Left lung (tissue), 10 donors: ENCODE results near the gene ARRDC5. TPM values are rescaled to one million over a fixed set of nuclear protein-coding genes. Genes with fewer than 3 reads are reported as not detected.

Source experiments
- ATAC-seq: fragments of 200-7000 bp; cut with Tn5 transposase; one replicate; pipeline ENCODE4 v1.9.1; 2020; ENCODE audit warnings: moderate library complexity
- DNase-seq, 4 donors: peaks; one replicate each; pipeline ENCODE4 v3.0.0-alpha.2; 2013 to 2020
- H3K27ac ChIP-seq, 2 donors: fragments of 200-600 bp; sonication (generic) in 1 of 2; one replicate each; pipeline versions ENCODE4 v1.5.0 to v1.8.0; 2020 to 2021
- H3K27me3 ChIP-seq, 2 donors: fragments of 200-600 bp; sonication (generic) in 1 of 2; one replicate each; pipeline versions ENCODE4 v1.5.0 to v1.8.0; 2020 to 2021
- H3K36me3 ChIP-seq, 2 donors: fragments of 200-600 bp; sonication (generic) in 1 of 2; one replicate each; pipeline versions ENCODE4 v1.5.0 to v1.8.0; 2020 to 2021
- H3K4me1 ChIP-seq, 2 donors: fragments of 200-600 bp; one replicate each; pipeline ENCODE4 v1.8.0; 2021
- H3K4me3 ChIP-seq, 2 donors: fragments of 200-600 bp; sonication (generic) in 1 of 2; one replicate each; pipeline versions ENCODE4 v1.5.0 to v1.8.0; 2020 to 2021; ENCODE audit warnings: mild to moderate bottlenecking in 1 of 2
- H3K9me3 ChIP-seq, 2 donors: fragments of 200-600 bp; sonication (generic) in 1 of 2; one replicate each; pipeline versions ENCODE4 v1.5.0 to v1.8.0; 2020 to 2021
- CTCF ChIP-seq, 2 donors: fragments of 200-600 bp; sonication (generic) in 1 of 2; IDR thresholded peaks; one replicate each; pipeline versions ENCODE4 v1.5.0 to v1.8.0; 2021; ENCODE audit warnings: antibody characterized with exemption in 2 of 2
- intact Hi-C, 2 donors: fragments of 100-400 bp; cut with DNase I; formaldehyde crosslinking; loops; one replicate each; pipeline versions ENCODE4 v1.11.2 to v1.14.2; 2022
- polyA plus RNA-seq, 6 donors: library from polyadenylated mRNA; unstranded; fragments of 120-200 nt; gene quantifications; one replicate each; pipeline ENCODE4 v1.2.1, GENCODE V29; 2013; ENCODE audit not compliant: insufficient read length in 6 of 6
- total RNA-seq, 2 donors: library from RNA; stranded (reverse); fragmentation: NEBNext Ultra II Directional; extraction: Animal tissue kit (Norgen Biotek cat#: 25700); gene quantifications; one replicate each; pipeline ENCODE4 v1.2.1, GENCODE V29; 2021
- donor health status: DM: no; HTN: yes; CAD: no.
- donor health status: DM: no; HTN: no; CAD: no.

ARRDC5 gene
- total and polyA plus RNA-seq, 8 donors: 0.08 to 0.81 (median 0.22) TPM; not detected in 4

GRCh38 chr19:4910594-4911281 is 8.0 kb upstream of the ARRDC5 start:
- Histone ChIP-seq H3K4me1 (peaks cover 12 to 62% of the 10 kb centered on the region in 2 donors), H3K27ac (peak overlapping the region; percentile 60 to 65), H3K36me3 (no peaks in the 10 kb centered on the region), H3K9me3 (no peaks in the 10 kb centered on the region), H3K27me3 (peaks cover 0 to 15% of the 10 kb centered on the region in 2 donors), H3K4me3 (peak overlapping the region; percentile 50 to 63)
- ATAC-seq (peak; percentile 2), DNase-seq (peak in 1 of 4 donors; percentile 41)
- no peak for TF ChIP-seq CTCF (IDR thresholded peaks at IDR 0.05)
- intact Hi-C loops: loop anchor here in 1 of 2 donors (2.0 kb wide), 1 partner anchor 46 kb away; no protein-coding TSS in a partner anchor

GRCh38 chr19:4909897-4910593 is 7.3 kb upstream of the ARRDC5 start:
- H3K4me1 ChIP-seq: peaks cover 12 to 55% of the 10 kb centered on the region in 2 donors
- TF ChIP-seq CTCF (IDR thresholded peaks at IDR 0.05): no peak
- H3K27ac ChIP-seq: peak overlapping the region in 1 of 2 donors; percentile 65
- ATAC-seq (peak; percentile 90), DNase-seq (peak; percentile 84 to 95 (median 92))
- H3K36me3 ChIP-seq: no peaks in the 10 kb centered on the region
- H3K9me3 ChIP-seq: no peaks in the 10 kb centered on the region
- intact Hi-C loops: loop anchor here in 1 of 2 donors (2.0 kb wide), 1 partner anchor 45 kb away; no protein-coding TSS in a partner anchor
- H3K27me3 ChIP-seq: peaks cover 0 to 15% of the 10 kb centered on the region in 2 donors
- H3K4me3 ChIP-seq: peak overlapping the region; percentile 50 to 63

- TF ChIP-seq CTCF (IDR thresholded peaks at IDR 0.05): no peak
- H3K27ac ChIP-seq: peak within 1 kb of the TSS in 1 of 2 donors; percentile 65
Measured at GRCh38 chr19:4909156-4909896, 6.6 kb upstream of the ARRDC5 start, which contains the start of gene UHRF1. TSS of gene UHRF1 (plus strand) at chr19:4909501. CDS start at chr19:4910886, 1,385 bp downstream.

GRCh38 chr19:4908781-4909155 is 6.1 kb upstream of the ARRDC5 start:
- ATAC-seq (no peak), DNase-seq (no peak)
- peaks cover 0 to 15% of the 10 kb centered on the region in 2 donors for H3K27me3 ChIP-seq
- H3K4me3 ChIP-seq: no peak overlapping the region
- no peaks in the 10 kb centered on the region for H3K9me3 ChIP-seq
- H3K27ac ChIP-seq: no peak overlapping the region
- no peaks in the 10 kb centered on the region for H3K36me3 ChIP-seq
- intact Hi-C loops: no loop called here
- H3K4me1 ChIP-seq: peaks cover 12 to 42% of the 10 kb centered on the region in 2 donors
- no peak for TF ChIP-seq CTCF (IDR thresholded peaks at IDR 0.05)

More at GRCh38 chr19:4909156-4909896, 6.6 kb upstream of the ARRDC5 start, which contains the start of gene UHRF1:
- no peak for ATAC-seq
- Histone ChIP-seq H3K4me3 (peak within 1 kb of the TSS; percentile 50 to 63), H3K36me3 (no peaks in the 10 kb centered on the region), H3K4me1 (peaks cover 12 to 48% of the 10 kb centered on the region in 2 donors), H3K27me3 (peaks cover 0 to 15% of the 10 kb centered on the region in 2 donors), H3K9me3 (no peaks in the 10 kb centered on the region)
- intact Hi-C loops: no loop called here
- DNase-seq: peak in 2 of 4 donors; percentile 35 to 81
